NCI-H446 treated with DMSO at 0.1 percent for 48 hours (cell line): ENCODE measurements around the gene CEP250.
A peak's percentile ranks its signal among the peaks of the same experiment; 100 is the strongest.
"Not testable (repeated sequence)": the region's sequence is repeated elsewhere in the genome, so short reads cannot be mapped to it uniquely, and the experiment has no call there.

Experiments
- DNase-seq: peaks from one replicate; lab custom pipeline; 2025; lab: John Stamatoyannopoulos, UW

Gene CEP250

GRCh38 chr20:35454881-35455609 is at the start of gene CEP250:
Gene CEP250, plus strand, starts transcription at chr20:35455598. Its CDS starts 6,770 bp downstream, at chr20:35462368.
- peak; percentile 95 for DNase-seq

GRCh38 chr20:35405775-35406174 is 49.6 kb upstream of the CEP250 start:
- DNase-seq, result no peak

- DNase-seq, result no peak
Measured at GRCh38 chr20:35408270-35408669, 47.1 kb upstream of the CEP250 start.

- no peak for DNase-seq
Measured at GRCh38 chr20:35409542-35409941, 45.9 kb upstream of the CEP250 start.

- no peak for DNase-seq
Measured at GRCh38 chr20:35410613-35411012, 44.8 kb upstream of the CEP250 start.

- no peak for DNase-seq
Measured at GRCh38 chr20:35421322-35421721, 34.1 kb upstream of the CEP250 start.

- no peak for DNase-seq
Measured at GRCh38 chr20:35431621-35432429, 23.6 kb upstream of the CEP250 start.

GRCh38 chr20:35432430-35432735 is 23.0 kb upstream of the CEP250 start:
- DNase-seq, result no peak

- DNase-seq, result no peak
Measured at GRCh38 chr20:35433337-35433736, 22.1 kb upstream of the CEP250 start.

GRCh38 chr20:35434085-35435005 is 21.1 kb upstream of the CEP250 start:
- no peak for DNase-seq

GRCh38 chr20:35436177-35436573 is 19.2 kb upstream of the CEP250 start:
- DNase-seq, result no peak

- DNase-seq, result no peak
Measured at GRCh38 chr20:35437599-35437998, 17.8 kb upstream of the CEP250 start.

GRCh38 chr20:35443003-35443402 is 12.4 kb upstream of the CEP250 start:
- no peak for DNase-seq

- no peak for DNase-seq
Measured at GRCh38 chr20:35444226-35444625, 11.2 kb upstream of the CEP250 start.

GRCh38 chr20:35446356-35447078 is 8.9 kb upstream of the CEP250 start:
- DNase-seq, result no peak

GRCh38 chr20:35447082-35447789 is 8.2 kb upstream of the CEP250 start:
- DNase-seq, result peak; percentile 24

GRCh38 chr20:35448788-35449373 is 6.5 kb upstream of the CEP250 start:
- DNase-seq, result no peak

GRCh38 chr20:35449855-35450254 is 5.5 kb upstream of the CEP250 start:
- DNase-seq, result not testable (repeated sequence)

GRCh38 chr20:35451295-35451694 is 4.1 kb upstream of the CEP250 start:
- DNase-seq, result no peak

GRCh38 chr20:35453647-35454046 is 1.8 kb upstream of the CEP250 start:
- no peak for DNase-seq

- not testable (repeated sequence) for DNase-seq
Measured at GRCh38 chr20:35456700-35457099, 1.3 kb downstream of the CEP250 start.
